ENCODE measurements around the gene KCNK7.

KCNK7 gene

DNA sequence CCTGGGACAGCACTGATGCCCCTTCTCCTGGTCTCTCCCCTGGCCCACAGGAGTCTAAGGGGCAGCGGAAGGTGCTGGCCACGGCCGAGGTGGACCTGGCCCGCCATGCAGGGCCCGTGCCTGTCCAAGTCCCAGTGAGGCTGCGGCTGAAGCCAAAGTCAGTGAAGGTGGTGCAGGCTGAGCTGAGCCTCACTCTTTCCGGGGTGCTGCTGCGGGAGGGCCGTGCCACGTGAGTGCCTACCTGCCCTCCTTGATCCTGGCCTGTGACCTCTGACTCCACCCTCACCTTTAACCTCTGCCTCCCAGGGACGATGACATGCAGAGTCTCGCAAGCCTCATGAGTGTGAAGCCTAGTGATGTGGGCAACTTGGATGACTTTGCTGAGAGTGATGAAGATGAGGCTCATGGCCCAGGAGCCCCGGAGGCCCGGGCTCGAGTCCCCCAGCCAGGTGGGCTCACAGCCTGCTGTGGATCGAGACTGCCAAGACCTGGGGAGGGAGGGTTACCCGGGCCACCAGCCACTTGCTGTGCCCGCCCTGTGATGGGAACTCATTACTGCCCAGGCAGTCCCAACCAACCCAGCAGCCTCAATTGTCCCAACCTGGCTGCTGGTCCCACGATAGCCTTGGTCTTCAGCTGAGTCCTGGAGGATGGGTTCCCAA, 15.4 kb downstream of the KCNK7 start:
- TF ChIP-seq, protein P1, sequence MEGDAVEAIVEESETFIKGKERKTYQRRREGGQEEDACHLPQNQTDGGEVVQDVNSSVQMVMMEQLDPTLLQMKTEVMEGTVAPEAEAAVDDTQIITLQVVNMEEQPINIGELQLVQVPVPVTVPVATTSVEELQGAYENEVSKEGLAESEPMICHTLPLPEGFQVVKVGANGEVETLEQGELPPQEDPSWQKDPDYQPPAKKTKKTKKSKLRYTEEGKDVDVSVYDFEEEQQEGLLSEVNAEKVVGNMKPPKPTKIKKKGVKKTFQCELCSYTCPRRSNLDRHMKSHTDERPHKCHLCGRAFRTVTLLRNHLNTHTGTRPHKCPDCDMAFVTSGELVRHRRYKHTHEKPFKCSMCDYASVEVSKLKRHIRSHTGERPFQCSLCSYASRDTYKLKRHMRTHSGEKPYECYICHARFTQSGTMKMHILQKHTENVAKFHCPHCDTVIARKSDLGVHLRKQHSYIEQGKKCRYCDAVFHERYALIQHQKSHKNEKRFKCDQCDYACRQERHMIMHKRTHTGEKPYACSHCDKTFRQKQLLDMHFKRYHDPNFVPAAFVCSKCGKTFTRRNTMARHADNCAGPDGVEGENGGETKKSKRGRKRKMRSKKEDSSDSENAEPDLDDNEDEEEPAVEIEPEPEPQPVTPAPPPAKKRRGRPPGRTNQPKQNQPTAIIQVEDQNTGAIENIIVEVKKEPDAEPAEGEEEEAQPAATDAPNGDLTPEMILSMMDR (IDR thresholded peaks at IDR 0.05; ENCODE audit: borderline replicate concordance, insufficient read depth, low read depth, low read length): no peak

DNA sequence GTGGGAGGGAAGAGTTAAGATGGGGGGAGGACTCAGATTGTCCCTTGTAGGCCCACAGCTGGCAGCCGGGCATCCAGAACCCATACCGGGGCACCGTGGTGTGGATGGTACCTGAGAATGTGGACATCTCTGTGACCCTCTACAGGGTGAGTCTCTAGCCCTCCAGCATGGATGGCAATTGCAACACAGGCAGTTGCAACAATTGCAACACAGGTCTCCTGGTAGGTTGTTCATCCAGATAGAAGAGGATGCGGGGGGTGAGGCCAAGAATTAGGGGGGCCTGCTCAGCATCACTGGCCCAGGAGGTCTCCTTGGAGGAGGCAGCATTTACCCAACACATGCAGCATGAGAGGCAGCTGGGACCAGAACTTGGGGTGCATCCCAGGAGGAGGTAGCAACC, 16.3 kb downstream of the KCNK7 start:
- no peak overlapping the region for H3K4me3 ChIP-seq (ENCODE audit: low read depth, low read length)

More for the DNA sequence above, 15.4 kb downstream of the KCNK7 start:
- no peak overlapping the region for H3K4me3 ChIP-seq (ENCODE audit: low read depth, low read length)

DNA sequence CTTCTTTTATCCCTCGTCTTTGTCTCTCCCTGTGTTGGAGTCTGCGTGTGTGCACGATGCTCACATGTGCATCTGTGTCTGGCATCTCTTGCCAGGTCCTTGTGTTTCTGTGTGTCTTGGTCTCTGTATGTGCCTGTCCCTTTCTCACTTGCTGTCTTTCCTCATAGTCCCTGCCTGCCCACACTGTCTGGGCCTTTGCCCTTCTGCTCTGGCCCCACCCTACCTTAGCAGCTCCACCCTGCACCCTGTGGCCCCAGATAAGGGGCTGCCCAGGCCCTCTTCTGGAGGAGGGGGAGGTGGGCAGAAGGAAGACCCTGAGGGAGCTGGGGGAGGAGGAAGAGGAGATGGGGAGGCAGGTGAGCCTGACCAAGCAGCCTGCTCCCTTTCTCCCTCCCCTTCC, 16.9 kb downstream of the KCNK7 start:
- TF ChIP-seq, protein P1 (IDR thresholded peaks at IDR 0.05; ENCODE audit: borderline replicate concordance, insufficient read depth, low read depth, low read length): no peak
- H3K4me3 ChIP-seq (ENCODE audit: low read depth, low read length): no peak overlapping the region

More for the DNA sequence above, 16.3 kb downstream of the KCNK7 start:
- TF ChIP-seq, protein P1 (IDR thresholded peaks at IDR 0.05; ENCODE audit: borderline replicate concordance, insufficient read depth, low read depth, low read length): no peak

DNA sequence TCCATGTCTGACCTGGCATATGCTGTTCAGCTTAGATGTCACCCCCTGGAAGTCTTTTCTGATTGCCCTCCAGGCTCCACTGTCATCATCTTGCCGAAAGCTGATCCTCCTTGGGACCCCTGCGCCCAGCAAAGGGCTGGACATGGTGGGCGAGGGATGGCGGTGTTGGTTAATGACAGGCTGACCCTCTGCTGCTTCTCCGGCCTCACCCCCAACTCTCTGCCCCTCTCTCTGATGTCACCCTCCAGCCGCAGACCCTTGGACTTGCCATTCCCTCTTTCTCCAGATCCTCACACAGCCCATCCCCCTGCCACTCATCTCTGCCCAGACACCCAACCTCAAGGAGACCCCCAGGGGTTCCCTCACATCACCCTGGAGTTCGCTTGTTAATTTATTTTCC, 17.5 kb downstream of the KCNK7 start:
- TF ChIP-seq, protein P1 (IDR thresholded peaks at IDR 0.05; ENCODE audit: borderline replicate concordance, insufficient read depth, low read depth, low read length): no peak
- H3K4me3 ChIP-seq (ENCODE audit: low read depth, low read length): peak overlapping the region; percentile 81

DNA sequence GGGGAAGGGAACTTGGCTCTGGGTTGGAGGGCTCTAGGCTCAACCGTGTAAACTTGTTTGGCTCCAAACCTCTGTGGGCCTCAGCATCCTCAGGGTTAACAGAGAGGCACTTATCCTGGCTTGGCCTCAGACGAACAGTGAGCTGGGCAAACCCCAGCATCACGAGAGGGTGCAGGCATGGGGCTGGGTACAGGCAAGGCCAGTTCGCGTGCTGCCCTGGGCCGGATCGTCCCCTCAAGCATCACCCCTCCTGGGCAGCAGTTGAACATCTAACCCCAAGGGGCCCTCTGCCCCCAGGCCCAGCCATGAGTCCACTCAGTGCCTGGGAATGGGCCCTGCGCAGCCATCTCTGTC, 17.9 kb downstream of the KCNK7 start:
- TF ChIP-seq, protein P1 (IDR thresholded peaks at IDR 0.05; ENCODE audit: borderline replicate concordance, insufficient read depth, low read depth, low read length): no peak
- H3K4me3 ChIP-seq (ENCODE audit: low read depth, low read length): peak overlapping the region; percentile 81

DNA sequence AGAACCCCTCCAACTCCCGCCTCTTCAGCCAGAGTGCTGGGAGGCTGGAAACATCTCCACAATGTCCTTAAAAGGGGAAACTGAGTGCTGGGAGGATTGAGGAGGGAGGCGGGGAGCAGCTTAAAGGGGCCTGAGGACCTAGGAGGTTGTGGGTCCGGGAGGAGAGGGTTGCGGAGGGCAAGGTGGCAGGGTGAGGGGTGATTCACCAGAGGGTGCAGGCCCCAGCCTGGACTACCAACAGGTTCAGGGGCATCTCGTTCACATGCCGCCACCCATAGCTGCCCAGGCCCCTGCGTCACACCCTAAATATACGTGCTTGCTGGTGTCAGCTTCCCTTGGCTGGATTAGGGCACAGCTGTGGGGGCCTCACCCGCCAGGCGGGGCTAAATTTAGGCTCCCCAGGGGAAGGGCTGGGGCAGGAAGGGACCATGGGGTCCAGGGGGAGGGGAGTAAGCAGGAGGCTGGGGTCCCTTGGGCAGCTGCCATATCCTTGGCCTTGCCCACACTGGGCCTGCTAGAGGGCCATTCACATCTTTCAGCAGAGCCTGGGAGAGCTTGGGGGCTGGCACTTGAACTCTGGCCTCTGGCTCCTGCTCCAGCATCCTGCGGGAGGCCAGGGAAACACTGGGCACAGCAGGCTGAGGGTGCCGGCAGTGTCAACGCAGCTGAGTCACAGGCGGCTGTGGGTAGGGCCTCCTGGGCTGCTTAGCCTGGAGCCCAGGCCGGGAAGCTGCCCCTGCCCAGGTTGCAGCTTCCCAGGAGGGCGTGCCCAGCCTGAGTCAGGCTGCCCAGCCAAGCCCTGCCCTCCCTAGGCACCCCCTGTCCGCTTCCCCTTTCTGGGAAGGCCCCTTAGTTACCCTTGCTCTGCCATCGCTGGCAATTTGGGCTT, 18.5 kb downstream of the KCNK7 start:
- TF ChIP-seq, protein P1 (IDR thresholded peaks at IDR 0.05; ENCODE audit: borderline replicate concordance, insufficient read depth, low read depth, low read length): no peak
- peak overlapping the region; percentile 81 for H3K4me3 ChIP-seq (ENCODE audit: low read depth, low read length)

Measured in GM12875 (cell line).